Activated CD8-positive, alpha-beta memory T cell treated with anti-CD3 and anti-CD28 coated beads for 4 hours (primary cell): ENCODE results near the gene HSF2BP.
"Not testable (repeated sequence)": the region's sequence is repeated elsewhere in the genome, so short reads cannot be mapped to it uniquely, and the experiment has no call there.

Experiments
- DNase-seq, 2 donors: peaks; one replicate each; pipeline ENCODE4 v3.0.0-alpha.2; 2020; ENCODE audit warnings: low read depth in 2 of 2

The HSF2BP gene

DNA sequence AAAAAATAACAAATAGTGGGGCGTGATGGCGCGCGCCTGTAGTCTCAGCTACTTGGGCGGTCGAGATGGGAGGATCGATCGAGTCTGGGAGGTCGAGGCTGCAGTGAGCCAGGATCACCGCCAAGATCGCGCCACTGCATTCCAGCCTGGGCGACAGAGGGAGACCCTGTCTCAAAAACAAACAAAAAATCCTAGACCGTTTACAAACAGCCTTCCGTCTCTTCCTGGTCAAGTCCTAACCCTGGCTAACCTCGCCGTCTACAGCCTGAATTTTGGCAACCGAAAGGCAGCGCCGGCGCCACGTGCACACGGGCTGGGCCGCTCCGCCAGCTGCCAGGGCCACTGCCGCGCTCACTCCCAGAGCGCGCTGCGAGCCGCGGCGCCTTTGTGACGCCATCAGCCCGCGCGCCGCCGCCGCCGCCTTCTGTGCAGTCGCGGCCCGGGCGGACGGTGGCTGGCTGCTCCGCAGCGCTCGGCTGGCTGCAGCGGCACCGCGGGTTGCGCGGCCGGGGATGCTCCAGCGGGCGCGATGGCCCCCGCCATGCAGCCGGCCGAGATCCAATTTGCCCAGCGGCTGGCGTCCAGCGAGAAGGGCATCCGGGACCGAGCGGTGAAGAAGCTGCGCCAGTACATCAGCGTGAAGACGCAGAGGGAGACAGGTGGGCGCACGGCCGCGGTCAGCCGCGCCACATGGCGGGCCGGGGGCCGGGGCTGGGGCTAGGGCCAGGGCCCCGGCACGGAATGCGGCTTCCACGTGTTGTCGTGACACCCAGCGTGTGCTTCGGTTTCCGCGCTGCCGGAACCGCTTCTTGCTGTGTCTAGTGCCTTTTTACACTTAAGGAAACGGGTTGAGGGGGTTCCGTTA lies at the start of gene HSF2BP, which contains the start of gene RRP1B:
HSF2BP (minus strand) TSS at position 353 of the 865 bp plus-strand sequence. CDS start 1,392 bp downstream, outside the sequence.
RRP1B (plus strand) TSS at position 425 of the 865 bp plus-strand sequence; CDS start at position 530, 105 bp downstream.
- DNase-seq, result peak; percentile 47 to 56

GRCh38 chr21:43708745-43709381 lies 49.6 kb upstream of the HSF2BP start:
- DNase-seq, result no peak

GRCh38 chr21:43707462-43707861 lies 48.2 kb upstream of the HSF2BP start:
- no peak for DNase-seq

GRCh38 chr21:43703035-43703880 lies 44.0 kb upstream of the HSF2BP start:
- DNase-seq, result no peak

DNA sequence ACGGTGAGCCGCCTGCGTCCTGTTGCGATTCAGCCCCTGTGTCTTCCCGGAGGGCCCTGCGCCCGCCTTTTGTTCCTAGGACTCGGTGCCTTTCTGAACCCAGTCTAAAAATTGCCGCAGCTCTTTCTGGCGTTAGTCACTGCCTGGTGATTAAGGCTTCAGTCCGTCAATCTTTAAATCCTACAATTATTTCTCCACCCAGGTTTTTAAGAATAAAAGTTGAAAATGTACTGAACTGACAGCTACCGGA lies 43.4 kb upstream of the HSF2BP start:
- DNase-seq, result no peak

DNA sequence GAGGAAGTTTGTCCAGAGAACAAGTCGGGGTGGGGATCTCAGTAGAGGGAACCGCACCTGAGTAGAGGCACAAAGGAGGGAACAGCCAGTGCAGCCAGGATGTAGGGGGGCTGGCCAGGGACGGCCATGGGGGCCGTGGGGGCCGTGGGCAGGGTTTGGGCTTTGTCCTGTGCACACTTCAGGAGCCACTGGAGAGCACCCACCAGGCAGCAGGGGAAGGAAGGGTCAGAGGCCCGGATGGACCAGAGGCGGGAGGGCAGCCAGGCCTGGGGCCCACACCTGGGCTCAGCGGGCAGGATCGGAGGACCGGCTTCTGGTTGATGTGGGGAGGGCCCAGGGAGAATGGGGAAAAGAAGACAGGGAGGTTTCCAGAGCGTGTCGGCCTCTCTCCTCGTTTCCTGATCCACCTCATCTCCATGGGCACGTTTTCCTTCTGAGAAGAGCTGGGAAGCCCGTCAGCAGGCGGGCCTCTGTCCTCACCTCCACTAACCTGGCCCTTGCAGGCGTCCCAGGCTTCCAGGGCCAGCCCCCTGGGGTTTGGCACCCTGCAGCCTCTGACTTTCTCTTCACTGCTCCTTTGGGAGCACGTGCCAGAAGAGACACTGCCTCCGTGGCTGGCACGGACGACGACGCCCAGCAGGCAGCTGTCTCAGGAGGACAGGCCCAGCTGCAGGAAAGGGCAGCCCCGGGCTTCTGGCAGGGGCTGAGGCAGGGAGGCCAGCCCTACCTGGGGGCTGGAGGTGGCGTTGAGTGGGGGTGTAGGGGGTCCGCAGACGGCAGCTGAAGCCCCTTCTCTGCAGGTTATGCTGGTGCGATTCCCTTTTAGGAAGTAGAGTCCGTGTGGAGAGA lies 42.9 kb upstream of the HSF2BP start:
- DNase-seq, result no peak

DNA sequence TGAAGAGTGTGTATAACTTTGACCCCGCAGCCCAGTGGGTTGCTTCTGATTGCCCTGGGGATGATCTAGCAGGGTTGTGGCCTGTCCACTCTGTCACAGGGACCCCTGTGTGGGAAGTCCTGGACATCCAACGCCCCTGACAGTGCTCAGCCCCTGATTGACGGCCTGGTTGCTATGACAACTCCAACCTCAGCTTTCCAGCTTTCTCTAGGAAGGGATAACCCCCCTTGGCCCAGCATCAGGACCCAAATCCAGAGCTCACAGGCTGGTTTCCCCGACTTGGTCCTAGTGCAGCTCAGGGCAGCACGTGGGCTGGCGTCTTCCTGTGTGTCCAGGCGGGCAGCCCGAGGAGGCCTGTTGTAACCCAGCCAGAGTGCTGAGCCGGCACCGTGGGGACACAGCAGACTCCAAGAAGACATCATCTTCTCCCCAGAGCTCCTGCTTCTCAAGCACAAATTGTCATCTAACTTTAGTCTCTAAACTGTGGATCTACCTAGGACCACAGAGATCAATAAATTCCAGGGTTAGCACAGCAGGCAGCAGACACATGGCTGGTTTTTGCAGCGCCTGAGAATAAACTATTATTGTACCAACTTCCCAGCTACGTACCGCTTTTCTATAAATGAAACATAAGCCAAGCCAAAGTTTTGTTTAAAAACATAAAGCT lies 40.8 kb upstream of the HSF2BP start:
- DNase-seq, result no peak

- not testable (repeated sequence) for DNase-seq
Measured at GRCh38 chr21:43699492-43699777, 40.1 kb upstream of the HSF2BP start.

GRCh38 chr21:43697758-43698643 lies 38.7 kb upstream of the HSF2BP start:
- DNase-seq, result no peak

GRCh38 chr21:43696214-43696613 lies 36.9 kb upstream of the HSF2BP start:
- DNase-seq, result no peak

DNA sequence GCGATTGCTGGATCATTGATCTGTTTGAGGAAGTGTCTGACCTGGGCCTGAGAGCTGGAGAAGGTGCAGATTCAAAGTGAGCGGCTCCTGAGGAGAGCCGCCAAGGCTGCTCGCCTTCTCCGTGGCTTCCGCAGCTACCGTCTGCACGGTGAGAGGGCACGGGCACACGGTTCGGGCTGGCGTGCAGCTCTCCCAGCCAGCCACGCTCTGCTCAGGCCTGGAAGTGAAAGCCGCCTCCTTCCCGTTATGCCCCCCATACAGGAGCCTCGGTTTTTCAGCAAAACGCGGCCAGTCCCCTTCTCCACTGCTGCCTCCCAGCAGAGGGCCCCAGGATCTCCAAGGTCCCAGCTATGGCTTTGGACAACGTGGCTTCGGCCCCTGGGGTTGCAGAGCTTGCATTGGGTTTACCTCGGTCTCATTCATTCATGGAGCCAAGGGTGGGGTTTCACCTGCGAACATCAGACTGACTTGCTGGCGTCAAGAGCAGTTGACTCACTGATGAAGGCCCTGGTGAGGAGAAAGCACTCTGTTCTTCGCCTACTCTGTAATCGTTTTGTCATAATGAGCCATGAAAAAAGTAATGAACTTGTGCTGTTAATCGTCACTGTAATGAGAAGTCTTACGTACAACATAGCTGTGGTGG lies 35.3 kb upstream of the HSF2BP start:
- DNase-seq, result no peak

DNA sequence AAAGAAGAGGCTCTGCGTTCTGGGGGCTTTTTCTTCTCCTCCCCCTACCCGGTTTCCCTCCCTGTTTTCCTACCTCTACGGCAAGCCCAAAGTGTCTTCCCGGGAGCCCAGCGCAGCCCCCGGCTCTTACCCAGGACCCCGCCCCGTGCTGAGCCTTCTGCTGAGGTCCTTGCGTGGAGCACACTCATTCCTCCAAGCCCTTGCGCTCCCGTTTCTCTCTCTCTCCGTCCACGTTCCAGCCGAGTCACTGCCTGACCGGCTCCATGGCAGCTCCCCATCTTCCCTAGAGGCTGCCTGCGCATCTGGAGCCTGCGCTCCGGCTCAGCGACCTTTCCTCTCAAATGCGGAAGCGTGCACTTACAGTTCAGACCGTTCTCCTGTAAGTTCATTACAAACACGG lies 34.7 kb upstream of the HSF2BP start:
- no peak for DNase-seq

- no peak for DNase-seq
Measured at GRCh38 chr21:43692949-43693348, 33.7 kb upstream of the HSF2BP start.

DNA sequence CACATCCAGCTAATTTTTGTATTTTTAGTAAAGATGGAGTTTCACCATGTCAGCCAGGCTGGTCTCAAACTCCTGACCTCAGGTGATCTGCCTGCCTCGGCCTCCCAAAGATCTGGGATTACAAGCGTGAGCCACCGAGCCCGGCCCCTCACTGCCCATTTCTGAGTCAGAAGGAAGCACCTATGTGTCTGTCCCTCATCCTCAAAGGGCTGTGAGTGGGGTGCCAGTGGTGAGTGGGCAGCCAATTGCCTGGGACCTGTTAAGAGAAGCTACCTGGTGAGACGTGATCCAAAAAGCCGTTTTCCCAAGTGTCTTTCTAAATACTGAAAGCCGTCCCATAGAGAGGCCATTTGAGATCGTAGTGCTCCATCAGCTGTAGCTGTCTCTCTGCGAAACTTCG lies 32.5 kb upstream of the HSF2BP start:
- DNase-seq, result no peak

DNA sequence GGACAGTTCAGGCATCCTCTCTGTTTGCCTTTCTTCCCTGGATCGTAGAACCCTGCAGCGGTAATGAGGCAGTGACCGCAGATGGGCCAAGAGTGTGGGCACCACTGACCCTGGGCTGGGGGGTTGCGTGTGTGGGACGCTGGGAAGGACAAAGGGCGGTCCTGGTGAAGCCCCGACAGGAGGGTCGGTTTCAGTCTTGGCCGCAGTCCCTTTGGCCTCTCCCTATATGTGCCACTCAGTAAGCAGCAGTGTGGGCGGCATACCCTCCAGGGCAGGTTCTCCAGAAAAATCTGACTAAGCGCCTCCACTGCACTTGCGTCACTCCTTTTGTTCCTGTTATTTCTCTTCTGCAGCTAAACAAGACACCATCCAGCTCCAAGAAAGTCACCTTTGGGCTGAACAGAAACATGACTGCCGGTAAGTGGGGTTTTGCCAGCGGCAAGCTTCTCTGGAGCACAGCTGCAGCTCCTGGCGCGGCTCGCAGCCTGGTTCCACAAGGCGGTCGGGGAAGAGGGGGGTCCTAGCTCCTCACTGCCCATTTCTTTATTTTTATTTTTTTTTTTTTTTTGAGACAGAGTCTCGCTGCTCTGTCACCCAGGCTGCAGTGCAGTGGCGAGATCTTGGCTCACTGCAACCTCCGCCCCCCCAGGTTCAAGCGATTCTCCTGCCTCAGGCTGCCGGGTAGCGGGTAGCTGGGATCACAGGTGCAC lies 32.0 kb upstream of the HSF2BP start:
- no peak for DNase-seq

GRCh38 chr21:43690346-43690745 lies 31.1 kb upstream of the HSF2BP start:
- no peak for DNase-seq

DNA sequence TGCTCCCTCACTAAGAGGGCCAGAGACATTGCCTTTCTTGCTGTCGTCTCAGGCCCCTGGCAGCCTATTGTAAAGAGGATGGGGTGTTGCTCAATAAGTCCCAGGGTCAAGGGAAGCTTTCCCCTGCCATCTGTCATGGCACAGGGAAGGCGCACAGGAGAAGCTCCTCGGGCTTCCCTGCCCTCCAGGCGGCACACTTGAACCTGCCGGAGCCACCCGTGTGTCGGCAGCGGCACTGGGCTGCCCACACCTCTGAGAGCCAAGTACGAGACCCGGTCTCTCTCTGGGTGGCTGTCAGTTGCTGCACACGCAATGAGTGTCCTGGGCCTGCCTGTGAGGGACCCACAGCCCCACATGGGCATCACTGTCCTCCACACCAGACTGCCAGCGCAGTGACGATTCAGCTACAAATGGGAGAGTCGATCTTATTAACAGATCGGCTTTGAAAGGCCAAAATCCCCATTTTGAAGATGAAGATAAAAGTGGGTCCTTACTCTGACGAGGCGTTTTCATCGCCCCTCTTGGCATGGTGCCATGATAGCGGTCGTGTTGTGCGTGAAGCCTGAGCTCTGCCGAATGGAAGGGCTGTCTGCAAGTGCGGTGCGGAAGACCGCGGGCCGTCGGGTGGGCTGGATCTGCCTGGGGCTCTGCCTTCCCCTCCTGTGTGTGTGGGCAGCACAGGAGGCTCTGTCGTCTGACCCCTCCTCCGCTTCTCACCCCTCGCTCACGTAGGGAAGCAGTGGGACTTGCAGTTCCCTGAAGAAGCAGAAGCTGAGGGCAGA lies 30.5 kb upstream of the HSF2BP start:
- DNase-seq, result no peak

DNA sequence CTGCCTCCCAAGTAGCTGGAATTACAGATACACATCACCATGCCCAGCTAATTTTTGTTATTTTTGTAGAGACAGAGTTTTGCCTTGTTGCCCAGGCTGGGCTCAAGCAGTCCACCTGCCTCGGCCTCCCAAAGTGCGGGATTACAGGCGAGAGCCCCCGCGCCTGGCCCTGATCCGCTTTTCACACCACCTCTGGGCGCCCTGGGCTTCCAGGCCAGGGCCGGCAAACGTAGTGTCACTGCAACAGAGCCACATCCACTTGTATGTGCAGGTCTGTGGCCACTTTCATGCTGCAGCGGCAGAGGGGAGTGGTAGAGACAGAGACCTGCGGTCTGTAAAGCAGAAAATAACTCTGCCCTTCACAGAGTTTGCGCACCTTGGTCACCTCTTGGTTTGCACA lies 29.6 kb upstream of the HSF2BP start:
- no peak for DNase-seq
